Endothelial cell of umbilical vein (primary cell): ENCODE data around the gene GALNT9. TPM values are rescaled to one million over a fixed set of nuclear protein-coding genes. Genes with fewer than 3 reads are reported as not detected.

Source experiments
- BruUV-seq: library from RNA; stranded (reverse); fragments of 400-500 nt; replicated peaks from 2 replicates; lab custom pipeline; 2021; lab: Mats Ljungman, UMichigan
- CTCF ChIA-PET: fragments of 300-600, 350-600 bp; sonication (Branson Sonifier 250); formaldehyde crosslinking; loops from one replicate; lab custom pipeline; 2021; ENCODE audit warnings: antibody characterized with exemption, inconsistent platforms; lab: Charles Lee
- POLR2A ChIA-PET: fragments of 300-600, 350-600 bp; sonication (Branson Sonifier 250); formaldehyde crosslinking; loops from one replicate; lab custom pipeline; 2021; ENCODE audit warnings: antibody characterized with exemption, inconsistent platforms; lab: Charles Lee
- DNase-seq: peaks from one replicate; pipeline ENCODE4 v3.0.0-alpha.2; 2011; ENCODE audit warnings: low read depth, low spot score
- FAIRE-seq: peaks from 2 replicates; lab custom pipeline; 2011; peaks lifted over from hg19 to GRCh38; lab: Jason Lieb, UNC
- H2AFZ ChIP-seq: 2 replicates; pipeline ENCODE4 v1.6.0; 2012; ENCODE audit warnings: low read depth, low read length, control low read depth, inconsistent platforms
- H3K27ac ChIP-seq: 2 replicates; pipeline ENCODE4 v1.5.1; 2011; ENCODE audit warnings: low read depth, mild to moderate bottlenecking, control low read depth, low read length, moderate library complexity; ENCODE audit not compliant: insufficient read depth
- H3K27me3 ChIP-seq, 2 experiments: 2 replicates each; pipeline versions ENCODE4 v1.6.0 to v1.6.1; 2011; ENCODE audit warnings: low read length in 2 of 2, mixed read lengths in 1 of 2; ENCODE audit not compliant: control insufficient read depth in 2 of 2, insufficient read depth in 2 of 2
- H3K36me3 ChIP-seq, 2 experiments: 2 replicates in 1 of 2; 3 replicates in 1 of 2; pipeline ENCODE4 v1.5.1; 2011; ENCODE audit warnings: low read length in 2 of 2, mild to moderate bottlenecking in 1 of 2, moderate library complexity in 1 of 2; ENCODE audit not compliant: control insufficient read depth in 2 of 2, insufficient read depth in 2 of 2; ENCODE audit errors: extremely low read depth in 1 of 2
- H3K4me1 ChIP-seq: 3 replicates; pipeline ENCODE4 v1.5.1; 2011; ENCODE audit warnings: mild to moderate bottlenecking, low read length; ENCODE audit not compliant: control insufficient read depth, insufficient read depth; ENCODE audit errors: extremely low read depth
- H3K4me2 ChIP-seq: 2 replicates; pipeline ENCODE4 v1.6.1; 2011; ENCODE audit warnings: low read length, control low read depth, mixed read lengths; ENCODE audit not compliant: insufficient read depth
- H3K4me3 ChIP-seq, 3 experiments: fragments of 200-600 bp in 1 of 3; sonication (generic), shearing (Covaris generic) in 1 of 3; replicated peaks in 1 of 3; 2 replicates each; pipeline ENCODE4 v1.5.1; 2011 to 2016; ENCODE audit warnings: control low read depth in 3 of 3, low read length in 3 of 3, mild to moderate bottlenecking in 2 of 3, inconsistent platforms in 1 of 3, low read depth in 1 of 3, moderate library complexity in 1 of 3; ENCODE audit not compliant: insufficient read depth in 1 of 3
- H3K79me2 ChIP-seq: 2 replicates; pipeline ENCODE4 v1.6.0; 2012; ENCODE audit warnings: low read length, inconsistent platforms; ENCODE audit not compliant: control insufficient read depth, insufficient read depth
- H3K9ac ChIP-seq: replicated peaks from 2 replicates; pipeline ENCODE3; 2011; ENCODE audit warnings: low read length, control low read depth; ENCODE audit not compliant: insufficient read depth; ENCODE audit errors: extremely low read depth
- H3K9me1 ChIP-seq: replicated peaks from 3 replicates; pipeline ENCODE4 v1.6.0; 2011; ENCODE audit warnings: mild to moderate bottlenecking, low read length; ENCODE audit not compliant: control insufficient read depth, insufficient read depth; ENCODE audit errors: extremely low read depth
- H3K9me3 ChIP-seq: replicated peaks from 2 replicates; pipeline ENCODE4 v1.5.1; 2012; ENCODE audit warnings: low read length, inconsistent platforms; ENCODE audit not compliant: control insufficient read depth, insufficient read depth
- H4K20me1 ChIP-seq: replicated peaks from 2 replicates; pipeline ENCODE3; 2011; ENCODE audit warnings: mild to moderate bottlenecking, low read length; ENCODE audit not compliant: control insufficient read depth, insufficient read depth; ENCODE audit errors: extremely low read depth
- EZH2 ChIP-seq: IDR thresholded peaks from 2 replicates; pipeline ENCODE4 v1.6.1; 2012; ENCODE audit warnings: borderline replicate concordance, low read depth, mild to moderate bottlenecking, moderate library complexity, low read length, inconsistent platforms; ENCODE audit not compliant: severe bottlenecking
- FOS ChIP-seq: IDR thresholded peaks from 2 replicates; pipeline ENCODE4 v1.6.1; 2011; ENCODE audit warnings: mild to moderate bottlenecking, low read length, moderate library complexity, borderline replicate concordance; ENCODE audit not compliant: insufficient read depth
- GATA2 ChIP-seq: IDR thresholded peaks from 2 replicates; pipeline ENCODE4 v1.7.0; 2011; ENCODE audit warnings: low read depth, mild to moderate bottlenecking, moderate library complexity, mixed read lengths, low read length; ENCODE audit not compliant: insufficient read length, insufficient read depth
- JUN ChIP-seq: IDR thresholded peaks from 2 replicates; pipeline ENCODE4 v1.6.1; 2011; ENCODE audit warnings: borderline replicate concordance, low read depth; ENCODE audit not compliant: insufficient read length, insufficient read depth
- MYC ChIP-seq: IDR thresholded peaks from one replicate; pipeline ENCODE4 v1.6.1; 2011; ENCODE audit warnings: mild to moderate bottlenecking, low read depth, low read length
- POLR2A ChIP-seq: IDR thresholded peaks from 2 replicates; pipeline ENCODE4 v1.6.1; 2012; ENCODE audit warnings: low read depth, mild to moderate bottlenecking, control low read depth, low read length
- POLR2AphosphoS5 ChIP-seq: IDR thresholded peaks from 2 replicates; pipeline ENCODE4 v1.6.1; 2012; ENCODE audit warnings: low read depth, mild to moderate bottlenecking, control low read depth, low read length, moderate library complexity; ENCODE audit not compliant: insufficient read depth
- dilution Hi-C: fragments of 300-500 bp; cut with MboI; formaldehyde crosslinking; loops from one replicate; pipeline ENCODE4 v1.15.0; 2019; ENCODE audit warnings: low sequenced_read_pairs; ENCODE audit not compliant: extremely low pct_ligation_motif_present
- intact Hi-C: fragments of 100-400 bp; cut with micrococcal nuclease; formaldehyde crosslinking; loops from one replicate; pipeline ENCODE4 v1.10.0; 2022
- polyA plus RNA-seq, 4 experiments: library from polyadenylated mRNA; depleted of rRNA in 3 of 4; stranded (reverse) in 3 of 4; unstranded in 1 of 4; fragments of >200 nt; gene quantifications; 2 replicates each; pipeline versions ENCODE4 v1.2.1 to v1.2.3, GENCODE V29; 2011 to 2012; ENCODE audit warnings: missing spikeins in 1 of 4
- total RNA-seq: library from RNA; stranded (reverse); gene quantifications from 2 replicates; pipeline ENCODE4 v1.2.3, GENCODE V29; 2021
- TF ChIP-seq, protein P1 (sequence below): IDR thresholded peaks from 2 replicates; pipeline ENCODE4 v1.6.1; 2011; ENCODE audit not compliant: insufficient read depth, insufficient read length
- TF ChIP-seq, protein P2 (sequence below), 2 donors: IDR thresholded peaks; 1 replicate in 1 of 2; 2 replicates in 1 of 2; pipeline ENCODE4 v1.5.1; 2011; ENCODE audit warnings: low read length in 2 of 2, mild to moderate bottlenecking in 2 of 2, moderate library complexity in 2 of 2, control low read depth in 1 of 2, inconsistent platforms in 1 of 2, low read depth in 1 of 2; ENCODE audit not compliant: insufficient read depth in 1 of 2; ENCODE audit errors: extremely low read depth in 1 of 2

The GALNT9 gene
- total and polyA plus RNA-seq, 2 donors (not counting 3 experiments of a cell fraction or from before 2014, with no cell fraction given) = 0.14 to 0.73 TPM

DNA sequence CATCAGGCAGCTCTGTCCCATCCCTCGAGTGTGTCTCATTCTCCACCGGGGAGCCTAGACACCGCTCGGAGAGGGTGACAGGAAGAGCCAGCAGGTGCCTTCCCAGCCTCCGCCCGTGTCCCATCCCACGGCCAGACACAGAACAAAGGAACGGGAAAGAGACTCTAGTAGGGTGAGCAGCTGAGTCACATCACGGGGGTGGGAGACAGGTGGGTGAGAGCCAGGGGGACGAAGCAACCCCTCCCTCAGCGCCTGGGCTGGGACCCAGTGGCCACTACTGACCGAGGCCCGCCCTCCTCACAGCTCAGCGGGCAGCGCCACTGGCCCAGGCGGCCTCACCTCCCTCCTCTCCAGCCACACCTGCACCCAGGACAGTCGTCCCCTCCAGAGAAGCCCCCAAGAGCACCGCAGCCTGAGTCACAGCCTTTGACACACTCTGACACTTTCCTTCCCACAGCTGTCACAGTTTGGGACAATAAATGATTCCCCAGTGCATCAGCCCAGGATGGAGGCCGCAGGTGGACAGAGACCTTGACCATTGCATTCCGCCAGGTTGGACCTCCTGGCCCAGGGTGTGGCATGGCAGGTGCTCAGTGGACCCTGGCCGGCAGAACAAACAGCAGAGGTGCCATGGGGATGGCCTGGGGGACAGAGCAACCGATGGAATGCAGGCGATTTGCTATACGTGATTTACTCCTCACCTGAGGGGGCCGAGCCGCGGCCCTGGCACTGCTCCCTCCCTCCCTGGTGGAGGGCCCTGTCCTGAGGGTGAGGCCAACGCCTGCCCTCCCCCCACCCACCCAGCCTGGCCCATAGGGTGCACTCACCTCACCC lies 45.4 kb upstream of the GALNT9 start:
- BruUV-seq = no TSS peak
- FAIRE-seq (no peak), DNase-seq (no peak)
- H3K79me2 ChIP-seq = no peaks in the 10 kb centered on the region
- no peaks in the 10 kb centered on the region for H3K4me1 ChIP-seq
- no peaks in the 10 kb centered on the region for H3K9me1 ChIP-seq
- H3K9ac ChIP-seq = no peak overlapping the region
- H3K9me3 ChIP-seq = no peaks in the 10 kb centered on the region
- H2AFZ ChIP-seq = no peak overlapping the region
- POLR2A ChIA-PET = no interaction called here
- no peaks in the 10 kb centered on the region for H3K27me3 ChIP-seq
- H4K20me1 ChIP-seq = no peaks in the 10 kb centered on the region
- TF ChIP-seq EZH2 (no peak), POLR2AphosphoS5 (no peak), POLR2A (no peak), GATA2 (no peak), FOS (no peak), MYC (no peak), JUN (no peak)
- TF ChIP-seq, protein P1, sequence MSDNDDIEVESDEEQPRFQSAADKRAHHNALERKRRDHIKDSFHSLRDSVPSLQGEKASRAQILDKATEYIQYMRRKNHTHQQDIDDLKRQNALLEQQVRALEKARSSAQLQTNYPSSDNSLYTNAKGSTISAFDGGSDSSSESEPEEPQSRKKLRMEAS = no peak
- TF ChIP-seq, protein P2, sequence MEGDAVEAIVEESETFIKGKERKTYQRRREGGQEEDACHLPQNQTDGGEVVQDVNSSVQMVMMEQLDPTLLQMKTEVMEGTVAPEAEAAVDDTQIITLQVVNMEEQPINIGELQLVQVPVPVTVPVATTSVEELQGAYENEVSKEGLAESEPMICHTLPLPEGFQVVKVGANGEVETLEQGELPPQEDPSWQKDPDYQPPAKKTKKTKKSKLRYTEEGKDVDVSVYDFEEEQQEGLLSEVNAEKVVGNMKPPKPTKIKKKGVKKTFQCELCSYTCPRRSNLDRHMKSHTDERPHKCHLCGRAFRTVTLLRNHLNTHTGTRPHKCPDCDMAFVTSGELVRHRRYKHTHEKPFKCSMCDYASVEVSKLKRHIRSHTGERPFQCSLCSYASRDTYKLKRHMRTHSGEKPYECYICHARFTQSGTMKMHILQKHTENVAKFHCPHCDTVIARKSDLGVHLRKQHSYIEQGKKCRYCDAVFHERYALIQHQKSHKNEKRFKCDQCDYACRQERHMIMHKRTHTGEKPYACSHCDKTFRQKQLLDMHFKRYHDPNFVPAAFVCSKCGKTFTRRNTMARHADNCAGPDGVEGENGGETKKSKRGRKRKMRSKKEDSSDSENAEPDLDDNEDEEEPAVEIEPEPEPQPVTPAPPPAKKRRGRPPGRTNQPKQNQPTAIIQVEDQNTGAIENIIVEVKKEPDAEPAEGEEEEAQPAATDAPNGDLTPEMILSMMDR (IDR thresholded peaks at IDR 0.05; ENCODE audit: extremely low read depth in 1 of 2, insufficient read depth in 1 of 2, low read depth in 1 of 2, low read length in 2 of 2) = no peak
- H3K4me3 ChIP-seq = no peak overlapping the region
- H3K4me2 ChIP-seq = no peak overlapping the region
- dilution Hi-C loops = no loop called here
- intact Hi-C loops = no loop called here
- H3K36me3 ChIP-seq = no peaks in the 10 kb centered on the region
- CTCF ChIA-PET = interaction anchor here (1.7 kb wide), 1 partner anchor 221 kb away, joined by 9 read pairs; no protein-coding TSS in a partner anchor
- H3K27ac ChIP-seq = no peak overlapping the region
